ENCODE data around the gene LDHD.
A peak's percentile ranks its signal among the peaks of the same experiment; 100 is the strongest.

The LDHD gene

DNA sequence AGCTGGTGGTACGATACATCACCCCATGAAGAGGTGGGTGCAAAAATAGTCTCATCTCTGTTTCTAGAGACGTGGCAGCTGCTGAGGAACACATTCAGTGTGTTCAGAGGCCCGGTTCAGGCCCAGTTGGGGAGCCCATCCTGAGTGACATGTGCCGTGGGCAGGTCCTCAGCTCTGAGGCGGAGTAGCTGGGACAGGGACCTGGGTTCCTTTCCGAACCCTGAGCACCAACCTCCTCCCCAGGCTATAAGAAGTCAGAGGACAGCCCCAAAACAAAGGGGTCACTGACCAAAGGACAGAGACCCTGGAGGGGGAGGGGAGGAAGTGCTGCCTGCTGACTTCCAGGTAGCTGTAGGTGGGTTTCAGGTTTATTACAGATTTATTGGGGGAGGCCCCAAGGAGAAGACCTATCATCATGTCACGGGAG is 5.1 kb downstream of the LDHD start:
- CTCF ChIA-PET: interaction anchor here (0.7 to 7.0 kb wide), 63 partner anchors 9 to 598 kb away, joined by 3 to 108 read pairs (median 6); partner anchors contain the start of genes FA2H, WDR59, ZFP1 and ZNRF1
- POLR2A ChIA-PET: interaction anchor here (1.1 kb wide), 1 partner anchor 113 kb away, joined by 3 read pairs; no protein-coding TSS in a partner anchor
- TF ChIP-seq, protein P1, sequence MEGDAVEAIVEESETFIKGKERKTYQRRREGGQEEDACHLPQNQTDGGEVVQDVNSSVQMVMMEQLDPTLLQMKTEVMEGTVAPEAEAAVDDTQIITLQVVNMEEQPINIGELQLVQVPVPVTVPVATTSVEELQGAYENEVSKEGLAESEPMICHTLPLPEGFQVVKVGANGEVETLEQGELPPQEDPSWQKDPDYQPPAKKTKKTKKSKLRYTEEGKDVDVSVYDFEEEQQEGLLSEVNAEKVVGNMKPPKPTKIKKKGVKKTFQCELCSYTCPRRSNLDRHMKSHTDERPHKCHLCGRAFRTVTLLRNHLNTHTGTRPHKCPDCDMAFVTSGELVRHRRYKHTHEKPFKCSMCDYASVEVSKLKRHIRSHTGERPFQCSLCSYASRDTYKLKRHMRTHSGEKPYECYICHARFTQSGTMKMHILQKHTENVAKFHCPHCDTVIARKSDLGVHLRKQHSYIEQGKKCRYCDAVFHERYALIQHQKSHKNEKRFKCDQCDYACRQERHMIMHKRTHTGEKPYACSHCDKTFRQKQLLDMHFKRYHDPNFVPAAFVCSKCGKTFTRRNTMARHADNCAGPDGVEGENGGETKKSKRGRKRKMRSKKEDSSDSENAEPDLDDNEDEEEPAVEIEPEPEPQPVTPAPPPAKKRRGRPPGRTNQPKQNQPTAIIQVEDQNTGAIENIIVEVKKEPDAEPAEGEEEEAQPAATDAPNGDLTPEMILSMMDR (IDR thresholded peaks at IDR 0.05; ENCODE audit: control extremely low read depth, extremely low read depth, low read depth, missing control alignments): no peak
- DNase-seq (ENCODE audit: extremely low spot score): no peak

DNA sequence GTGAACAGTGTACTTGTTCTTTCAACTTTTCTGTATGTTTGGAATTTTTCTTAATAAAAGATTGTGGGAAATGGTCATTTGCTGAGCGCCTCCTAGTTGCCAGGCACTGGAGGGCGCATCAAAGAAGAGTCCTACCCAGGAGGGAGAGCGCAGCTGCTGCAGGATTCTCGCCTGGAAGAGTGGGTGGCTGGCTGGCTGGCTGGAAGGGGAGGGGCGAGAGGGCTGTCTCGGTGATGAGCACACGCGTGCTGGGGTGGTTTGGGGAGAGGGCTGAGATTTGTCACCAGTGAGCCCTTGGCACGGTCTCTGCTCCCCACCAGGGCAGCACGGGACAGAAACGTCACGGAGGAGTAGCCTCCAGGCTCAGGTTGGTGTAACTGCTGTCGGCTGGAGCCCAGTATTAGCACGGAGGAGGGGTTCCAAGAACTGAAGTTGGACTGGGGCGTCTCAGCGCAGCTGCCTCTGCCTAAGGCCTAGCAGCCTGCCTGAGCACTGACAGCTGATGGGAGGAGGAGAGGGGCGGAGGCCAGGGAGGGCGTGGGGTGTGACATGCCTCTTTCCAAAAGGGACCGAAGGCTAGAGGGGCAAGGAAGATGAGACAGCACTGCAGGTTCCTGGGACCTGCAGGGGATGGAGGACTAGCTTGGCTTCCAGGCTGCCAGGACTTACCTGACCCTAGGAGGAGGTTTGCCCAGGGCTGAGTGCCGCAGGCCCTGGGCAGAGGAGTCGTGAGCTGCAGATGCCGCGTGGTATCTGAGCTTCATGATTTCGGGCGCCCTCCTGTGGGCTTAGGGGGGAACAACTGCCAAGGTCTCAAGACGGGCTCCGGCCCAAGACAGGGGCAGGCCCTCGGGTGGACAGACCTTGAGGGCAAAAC is 5.7 kb downstream of the LDHD start:
- CTCF ChIA-PET: interaction anchor here (0.7 to 7.0 kb wide), 65 partner anchors 9 to 599 kb away, joined by 3 to 108 read pairs (median 6); partner anchors contain the start of genes FA2H, WDR59, ZFP1 and ZNRF1
- TF ChIP-seq, protein P1 (IDR thresholded peaks at IDR 0.05; ENCODE audit: control extremely low read depth, extremely low read depth, low read depth, missing control alignments): peak; percentile 93
- POLR2A ChIA-PET: interaction anchor here (1.1 kb wide), 1 partner anchor 113 kb away, joined by 3 read pairs; no protein-coding TSS in a partner anchor
- DNase-seq (ENCODE audit: extremely low spot score): peak; percentile 92

DNA sequence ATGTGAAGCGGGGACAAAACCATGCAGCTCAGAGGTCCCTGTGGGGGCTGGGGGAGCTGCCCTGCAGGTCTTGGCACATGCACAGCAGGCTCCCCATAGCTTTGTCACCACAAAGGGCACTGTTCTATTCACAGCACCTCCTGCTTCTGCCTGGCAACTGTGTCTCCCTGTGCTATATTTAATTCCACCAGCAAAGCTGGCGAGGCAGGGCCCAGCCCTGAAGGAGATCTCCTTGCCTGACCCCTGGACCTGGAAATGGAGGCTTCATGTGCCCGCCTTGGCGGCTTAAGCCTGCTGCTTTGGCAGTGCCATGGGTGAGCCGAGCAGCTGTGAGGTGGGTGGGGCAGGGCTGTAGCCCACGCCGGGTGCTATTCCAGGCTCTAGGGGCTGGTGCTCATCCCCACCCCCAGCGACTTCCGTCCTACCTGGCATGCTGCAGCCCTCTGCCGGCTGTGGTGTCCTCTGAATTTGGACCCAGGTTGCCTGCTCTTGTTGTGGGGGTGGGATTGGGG is 6.8 kb downstream of the LDHD start:
- TF ChIP-seq, protein P1 (IDR thresholded peaks at IDR 0.05; ENCODE audit: control extremely low read depth, extremely low read depth, low read depth, missing control alignments): no peak
- POLR2A ChIA-PET: no interaction called here
- CTCF ChIA-PET: interaction anchor here (0.8 to 7.0 kb wide), 13 partner anchors 9 to 291 kb away, joined by 3 to 108 read pairs (median 13); partner anchors contain the start of gene ZNRF1
- peak; percentile 23 for DNase-seq (ENCODE audit: extremely low spot score)

DNA sequence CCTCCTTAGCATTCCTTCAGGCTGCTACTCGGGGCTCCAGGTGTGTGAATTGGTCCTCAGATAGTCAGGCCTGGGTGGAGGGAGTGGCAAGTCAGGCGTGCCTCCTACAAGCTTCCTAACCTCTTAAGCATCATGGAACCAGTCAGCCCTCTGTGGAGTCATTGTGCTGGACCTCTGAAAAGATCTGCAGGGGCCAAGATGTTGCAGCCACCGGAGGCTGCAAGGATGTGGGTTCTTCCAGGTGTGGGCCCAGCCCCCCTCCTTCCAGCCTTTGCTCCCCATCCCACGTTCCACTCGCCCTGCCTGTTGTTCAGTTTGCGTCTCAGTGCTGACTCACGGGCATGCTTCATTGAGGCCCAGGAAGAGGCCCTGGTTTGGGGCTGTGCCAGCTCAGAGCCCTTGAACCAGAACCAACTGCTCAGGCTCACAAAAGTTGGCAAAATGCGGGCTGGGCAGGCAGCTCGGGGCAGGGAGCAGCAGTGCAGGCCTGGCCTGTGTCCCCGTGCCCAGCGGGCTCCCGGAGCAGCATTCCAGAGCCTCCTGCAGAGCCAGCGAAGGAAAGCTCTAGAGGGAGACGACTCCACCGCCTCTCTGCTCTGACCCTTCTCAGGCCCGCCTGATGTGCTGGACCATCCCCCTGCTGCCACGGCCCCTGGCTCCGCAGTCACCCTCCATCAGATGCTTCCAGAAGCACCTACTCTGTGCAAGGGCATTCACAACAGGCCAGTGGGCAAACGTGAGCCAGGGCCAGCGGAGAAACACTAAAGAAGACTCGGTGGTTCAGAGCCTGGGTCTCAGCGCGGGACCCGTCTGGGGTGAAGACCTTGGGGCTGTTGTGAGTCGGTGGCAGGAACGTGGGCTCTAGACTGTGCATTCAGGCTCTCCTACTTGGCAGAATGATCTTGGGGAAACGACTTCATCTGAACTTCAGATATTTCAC is 7.5 kb downstream of the LDHD start:
- TF ChIP-seq, protein P1 (IDR thresholded peaks at IDR 0.05; ENCODE audit: control extremely low read depth, extremely low read depth, low read depth, missing control alignments): no peak
- DNase-seq (ENCODE audit: extremely low spot score): peak; percentile 28
- ChIA-PET CTCF (interaction anchor here (0.8 to 7.0 kb wide), 13 partner anchors 8 to 247 kb away, joined by 3 to 108 read pairs (median 13); partner anchors contain the start of gene ZNRF1), POLR2A (no interaction called here)

DNA sequence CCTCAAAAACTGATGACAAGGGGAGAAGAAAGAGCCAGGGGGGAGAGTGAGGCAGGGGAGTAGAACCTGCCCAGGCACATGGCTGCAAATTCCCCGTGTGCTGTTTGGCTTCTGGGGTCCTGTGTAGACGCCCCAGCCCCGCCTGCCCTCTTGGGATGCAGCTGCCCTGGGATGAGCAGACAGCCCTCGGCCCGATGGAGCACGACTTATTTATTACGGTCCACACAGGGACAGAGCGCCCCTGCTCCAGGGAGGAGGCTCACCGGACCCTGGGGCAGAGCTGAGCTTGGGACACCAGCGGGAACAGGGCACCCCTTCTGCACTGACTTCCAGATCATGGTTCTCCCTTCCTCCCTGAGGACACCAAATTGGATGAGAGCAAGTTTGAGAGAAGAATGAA is 9.1 kb downstream of the LDHD start:
- TF ChIP-seq, protein P1 (IDR thresholded peaks at IDR 0.05; ENCODE audit: control extremely low read depth, extremely low read depth, low read depth, missing control alignments): no peak
- CTCF ChIA-PET: interaction anchor here (1.2 to 7.0 kb wide), 3 partner anchors 9 to 110 kb away, joined by 3 to 108 read pairs (median 5); partner anchors contain the start of gene ZNRF1
- POLR2A ChIA-PET: no interaction called here
- DNase-seq (ENCODE audit: extremely low spot score): peak; percentile 9

All from GM10248 (cell line).